Liver (tissue), 9 donors: ENCODE measurements around the gene SPPL2C. TPM values are rescaled to one million over a fixed set of nuclear protein-coding genes. Genes with fewer than 3 reads are reported as not detected.

Experiments
- DNase-seq: peaks from one replicate; pipeline ENCODE4 v3.0.0-alpha.2; 2017; ENCODE audit warnings: low spot score
- H3K27ac ChIP-seq, 2 donors: one replicate each; pipeline ENCODE4 v1.7.0; 2013; ENCODE audit warnings: inconsistent platforms in 2 of 2, low read length in 2 of 2, control low read depth in 1 of 2, low read depth in 1 of 2, mild to moderate bottlenecking in 1 of 2
- H3K27me3 ChIP-seq, 4 donors: one replicate each; pipeline versions ENCODE4 v1.6.1 to v1.7.0; 2013; ENCODE audit warnings: low read length in 3 of 4, inconsistent platforms in 1 of 4, mild to moderate bottlenecking in 1 of 4, moderate library complexity in 1 of 4; ENCODE audit not compliant: control insufficient read depth in 4 of 4, insufficient read depth in 4 of 4
- H3K36me3 ChIP-seq, 4 donors: one replicate each; pipeline versions ENCODE4 v1.6.1 to v1.7.0; 2013; ENCODE audit warnings: low read length in 3 of 4, mild to moderate bottlenecking in 3 of 4, low read depth in 1 of 4, moderate library complexity in 1 of 4; ENCODE audit not compliant: control insufficient read depth in 4 of 4, insufficient read depth in 3 of 4
- H3K4me1 ChIP-seq, 4 donors: one replicate each; pipeline versions ENCODE4 v1.6.1 to v1.7.0; 2013; ENCODE audit warnings: low read length in 3 of 4, mild to moderate bottlenecking in 3 of 4, moderate library complexity in 1 of 4; ENCODE audit not compliant: control insufficient read depth in 4 of 4, insufficient read depth in 4 of 4
- H3K4me3 ChIP-seq, 3 donors: one replicate each; pipeline versions ENCODE4 v1.6.1 to v1.7.0; 2013; ENCODE audit warnings: low read length in 3 of 3, control low read depth in 1 of 3, low read depth in 1 of 3, mild to moderate bottlenecking in 1 of 3
- H3K9ac ChIP-seq, 2 donors: one replicate each; pipeline ENCODE4 v1.7.0; 2013; ENCODE audit warnings: low read length in 2 of 2, mild to moderate bottlenecking in 2 of 2, moderate library complexity in 2 of 2, control low read depth in 1 of 2, low read depth in 1 of 2
- H3K9me3 ChIP-seq, 4 donors: one replicate each; pipeline versions ENCODE4 v1.6.1 to v1.7.0; 2013; ENCODE audit warnings: low read length in 3 of 4; ENCODE audit not compliant: control insufficient read depth in 4 of 4
- EGR1 ChIP-seq, 2 donors: IDR thresholded peaks; 2 replicates each; pipeline ENCODE4 v1.6.1; 2016 to 2018; ENCODE audit warnings: antibody characterized with exemption in 2 of 2, low read depth in 2 of 2
- FOXA1 ChIP-seq: IDR thresholded peaks from 2 replicates; pipeline ENCODE4 v1.6.1; 2016; ENCODE audit warnings: antibody characterized with exemption
- FOXA2 ChIP-seq: IDR thresholded peaks from 2 replicates; pipeline ENCODE4 v1.6.1; 2016; ENCODE audit warnings: antibody characterized with exemption
- GABPA ChIP-seq, 2 donors: IDR thresholded peaks in 1 of 2; conservative IDR thresholded peaks in 1 of 2; 2 replicates each; pipeline ENCODE4 v1.6.1; 2016; ENCODE audit warnings: antibody characterized with exemption in 2 of 2, mild to moderate bottlenecking in 1 of 2, moderate library complexity in 1 of 2
- HNF4G ChIP-seq: IDR thresholded peaks from 2 replicates; pipeline ENCODE4 v1.6.1; 2016; ENCODE audit warnings: antibody characterized with exemption
- JUND ChIP-seq, 2 donors: IDR thresholded peaks; 2 replicates each; pipeline ENCODE4 v1.6.1; 2016; ENCODE audit warnings: antibody characterized with exemption in 2 of 2
- MAX ChIP-seq: IDR thresholded peaks from 2 replicates; pipeline ENCODE4 v1.6.1; 2016; ENCODE audit warnings: antibody characterized with exemption
- NR2F2 ChIP-seq: IDR thresholded peaks from 2 replicates; pipeline ENCODE4 v1.6.1; 2016; ENCODE audit warnings: antibody characterized with exemption
- RAD21 ChIP-seq, 2 donors: IDR thresholded peaks; 2 replicates each; pipeline ENCODE4 v1.6.1; 2016; ENCODE audit warnings: antibody characterized with exemption in 2 of 2, mild to moderate bottlenecking in 2 of 2
- REST ChIP-seq: IDR thresholded peaks from 2 replicates; pipeline ENCODE4 v1.6.1; 2016; ENCODE audit warnings: antibody characterized with exemption, mild to moderate bottlenecking
- RXRA ChIP-seq, 2 donors: IDR thresholded peaks; 2 replicates each; pipeline ENCODE4 v1.6.1; 2017 to 2018; ENCODE audit warnings: antibody characterized with exemption in 2 of 2, mild to moderate bottlenecking in 1 of 2
- SP1 ChIP-seq: IDR thresholded peaks from 2 replicates; pipeline ENCODE4 v1.6.1; 2018; ENCODE audit warnings: antibody characterized with exemption, mild to moderate bottlenecking
- TAF1 ChIP-seq: conservative IDR thresholded peaks from 2 replicates; pipeline ENCODE4 v1.6.1; 2016; ENCODE audit warnings: antibody characterized with exemption, mild to moderate bottlenecking
- WGBS: extraction: QIAGEN DNeasy Blood & Tissue Kit; methylation state at CpG from one replicate; pipeline ENCODE4 v1.1.7; 2013; 5-methylcytosine and 5-hydroxymethylcytosine counted together
- polyA plus RNA-seq, 2 donors: library from polyadenylated mRNA; stranded (reverse) in 1 of 2; unstranded in 1 of 2; fragments of 200-250 nt in 1 of 2; fragments of >200 nt in 1 of 2; fragmentation: Nextera tagmentation in 1 of 2; extraction: Ambion mirVana in 1 of 2; gene quantifications; one replicate each; pipeline versions ENCODE4 v1.2.1 to v1.2.3, GENCODE V29; 2013 to 2015
- total RNA-seq, 2 donors: library from RNA; depleted of rRNA; stranded (reverse); fragments of >200 nt; gene quantifications; one replicate each; pipeline ENCODE4 v1.2.3, GENCODE V29; 2014
- TF ChIP-seq, protein P1 (sequence below): fragments of 150-350 bp; IDR thresholded peaks from 2 replicates; pipeline ENCODE4 v1.5.1; 2017; ENCODE audit warnings: improper control_type of control experiment, low read depth, low read length; ENCODE audit not compliant: missing input control
- TF ChIP-seq, protein P2 (sequence below): IDR thresholded peaks from 2 replicates; pipeline ENCODE4 v1.6.1; 2016; ENCODE audit warnings: antibody characterized with exemption
- donor health status: healthy.
- donor health status: healthy.
- donor health status: healthy.
- donor health status: healthy.
- donor health status: healthy.

SPPL2C gene
- total and polyA plus RNA-seq, 4 donors, result not detected

DNA sequence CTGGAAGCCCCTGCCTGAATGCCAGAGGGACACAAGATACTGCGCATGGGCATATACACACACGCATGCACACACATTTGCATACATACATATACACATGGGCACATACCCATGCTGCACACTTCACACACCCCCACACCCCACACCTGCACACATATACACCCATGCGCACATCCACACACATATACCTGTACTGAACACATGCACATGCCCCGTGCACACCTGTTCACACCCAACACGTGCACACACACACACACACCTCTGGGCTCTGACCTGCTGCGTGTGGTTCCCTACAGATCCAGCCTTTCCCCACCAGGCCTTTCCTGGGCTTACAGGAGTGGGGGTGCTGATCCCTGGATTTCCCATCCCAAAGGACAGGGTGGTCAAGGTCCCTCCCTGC is 6.3 kb downstream of the SPPL2C start:
- no peak for DNase-seq
- Histone ChIP-seq H3K9ac (no peak overlapping the region), H3K36me3 (no peaks in the 10 kb centered on the region), H3K9me3 (no peaks in the 10 kb centered on the region), H3K27ac (no peak overlapping the region), H3K27me3 (no peaks in the 10 kb centered on the region), H3K4me1 (no peaks in the 10 kb centered on the region), H3K4me3 (no peak overlapping the region)
- no peak for TF ChIP-seq MAX
- no peak for TF ChIP-seq EGR1 (IDR thresholded peaks at IDR 0.05; ENCODE audit: low read depth in 2 of 2)
- TF ChIP-seq GABPA (IDR thresholded peaks at IDR 0.05 in 1 of 2, conservative IDR thresholded peaks at IDR 0.05 in 1 of 2), result no peak
- no peak for TF ChIP-seq JUND (IDR thresholded peaks at IDR 0.05)
- TF ChIP-seq FOXA1, result no peak
- TF ChIP-seq, protein P1, sequence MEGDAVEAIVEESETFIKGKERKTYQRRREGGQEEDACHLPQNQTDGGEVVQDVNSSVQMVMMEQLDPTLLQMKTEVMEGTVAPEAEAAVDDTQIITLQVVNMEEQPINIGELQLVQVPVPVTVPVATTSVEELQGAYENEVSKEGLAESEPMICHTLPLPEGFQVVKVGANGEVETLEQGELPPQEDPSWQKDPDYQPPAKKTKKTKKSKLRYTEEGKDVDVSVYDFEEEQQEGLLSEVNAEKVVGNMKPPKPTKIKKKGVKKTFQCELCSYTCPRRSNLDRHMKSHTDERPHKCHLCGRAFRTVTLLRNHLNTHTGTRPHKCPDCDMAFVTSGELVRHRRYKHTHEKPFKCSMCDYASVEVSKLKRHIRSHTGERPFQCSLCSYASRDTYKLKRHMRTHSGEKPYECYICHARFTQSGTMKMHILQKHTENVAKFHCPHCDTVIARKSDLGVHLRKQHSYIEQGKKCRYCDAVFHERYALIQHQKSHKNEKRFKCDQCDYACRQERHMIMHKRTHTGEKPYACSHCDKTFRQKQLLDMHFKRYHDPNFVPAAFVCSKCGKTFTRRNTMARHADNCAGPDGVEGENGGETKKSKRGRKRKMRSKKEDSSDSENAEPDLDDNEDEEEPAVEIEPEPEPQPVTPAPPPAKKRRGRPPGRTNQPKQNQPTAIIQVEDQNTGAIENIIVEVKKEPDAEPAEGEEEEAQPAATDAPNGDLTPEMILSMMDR, result no peak
- TF ChIP-seq, protein P2, sequence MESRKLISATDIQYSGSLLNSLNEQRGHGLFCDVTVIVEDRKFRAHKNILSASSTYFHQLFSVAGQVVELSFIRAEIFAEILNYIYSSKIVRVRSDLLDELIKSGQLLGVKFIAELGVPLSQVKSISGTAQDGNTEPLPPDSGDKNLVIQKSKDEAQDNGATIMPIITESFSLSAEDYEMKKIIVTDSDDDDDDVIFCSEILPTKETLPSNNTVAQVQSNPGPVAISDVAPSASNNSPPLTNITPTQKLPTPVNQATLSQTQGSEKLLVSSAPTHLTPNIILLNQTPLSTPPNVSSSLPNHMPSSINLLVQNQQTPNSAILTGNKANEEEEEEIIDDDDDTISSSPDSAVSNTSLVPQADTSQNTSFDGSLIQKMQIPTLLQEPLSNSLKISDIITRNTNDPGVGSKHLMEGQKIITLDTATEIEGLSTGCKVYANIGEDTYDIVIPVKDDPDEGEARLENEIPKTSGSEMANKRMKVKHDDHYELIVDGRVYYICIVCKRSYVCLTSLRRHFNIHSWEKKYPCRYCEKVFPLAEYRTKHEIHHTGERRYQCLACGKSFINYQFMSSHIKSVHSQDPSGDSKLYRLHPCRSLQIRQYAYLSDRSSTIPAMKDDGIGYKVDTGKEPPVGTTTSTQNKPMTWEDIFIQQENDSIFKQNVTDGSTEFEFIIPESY, result no peak
- no peak for TF ChIP-seq HNF4G
- TF ChIP-seq SP1, result no peak
- no peak for TF ChIP-seq REST
- no peak for TF ChIP-seq FOXA2
- no peak for TF ChIP-seq TAF1
- no peak for TF ChIP-seq NR2F2
- TF ChIP-seq RXRA (IDR thresholded peaks at IDR 0.05), result no peak
- 78% methylated on average over 6 of the region's 6 CpGs for WGBS

- Histone ChIP-seq H3K4me1 (no peaks in the 10 kb centered on the region), H3K9me3 (no peaks in the 10 kb centered on the region), H3K4me3 (no peak overlapping the region), H3K27me3 (no peaks in the 10 kb centered on the region), H3K36me3 (no peaks in the 10 kb centered on the region), H3K27ac (no peak overlapping the region), H3K9ac (no peak overlapping the region)
- DNase-seq, result no peak
- WGBS, result 57% methylated on average over 8 of the region's 8 CpGs
- TF ChIP-seq FOXA1, result no peak
- no peak for TF ChIP-seq MAX
- no peak for TF ChIP-seq REST
- TF ChIP-seq, protein P1, result no peak
- no peak for TF ChIP-seq TAF1
- TF ChIP-seq GABPA (IDR thresholded peaks at IDR 0.05 in 1 of 2, conservative IDR thresholded peaks at IDR 0.05 in 1 of 2), result no peak
- no peak for TF ChIP-seq JUND (IDR thresholded peaks at IDR 0.05)
- TF ChIP-seq EGR1 (IDR thresholded peaks at IDR 0.05; ENCODE audit: low read depth in 2 of 2), result no peak
- TF ChIP-seq, protein P2, result no peak
- TF ChIP-seq RAD21 (IDR thresholded peaks at IDR 0.05), result no peak
- no peak for TF ChIP-seq SP1
Measured at GRCh38 chr17:45851464-45851863, 6.8 kb downstream of the SPPL2C start.
